ENCODE data around the gene SKP1.

SKP1 gene

GRCh38 chr5:134133188-134133994 is 43.4 kb downstream of the SKP1 start:
- no peaks in the 10 kb centered on the region for H3K27me3 ChIP-seq (ENCODE audit: control insufficient read depth, low read length)
- no peaks in the 10 kb centered on the region for H3F3A ChIP-seq (ENCODE audit: control insufficient read depth, insufficient read depth)
- peaks cover 3% of the 10 kb centered on the region; the same call in 1 of the 2 replicates for H3K36me3 ChIP-seq (ENCODE audit: control insufficient read depth, low read length)
- 0 out of 2 replicates have a peak, but pooled peaks cover 4% of the 10 kb centered on the region for H4K20me1 ChIP-seq (ENCODE audit: control insufficient read depth, insufficient read depth, low read depth, low read length)
- H3K9me3 ChIP-seq (ENCODE audit: control insufficient read depth, insufficient read depth, low read length), result no peaks in the 10 kb centered on the region
- no peak overlapping the region for H3K4me2 ChIP-seq (ENCODE audit: low read length)
- TF ChIP-seq EZH2phosphoT487 (IDR thresholded peaks at IDR 0.05; ENCODE audit: borderline replicate concordance, low read length), result no peak
- H3K27ac ChIP-seq (ENCODE audit: low read depth, low read length), result no peak overlapping the region
- H3K4me1 ChIP-seq (ENCODE audit: control insufficient read depth, low read length), result peaks cover 12% of the 10 kb centered on the region
- H3K4me3 ChIP-seq (ENCODE audit: low read length), result no peak overlapping the region
- no peaks in the 10 kb centered on the region for H3K9me2 ChIP-seq (replicated peaks; ENCODE audit: control insufficient read depth, low read length)
- H3K79me2 ChIP-seq (ENCODE audit: control insufficient read depth, low read length), result no peaks in the 10 kb centered on the region

- H3F3A ChIP-seq (ENCODE audit: control insufficient read depth, insufficient read depth), result no peaks in the 10 kb centered on the region
- 0 out of 2 replicates have a peak, but pooled peaks cover 4% of the 10 kb centered on the region for H4K20me1 ChIP-seq (ENCODE audit: control insufficient read depth, insufficient read depth, low read depth, low read length)
- TF ChIP-seq CTCF (IDR thresholded peaks at IDR 0.05; ENCODE audit: low read depth, low read length, poor library complexity, severe bottlenecking) (peak; percentile 38), EZH2phosphoT487 (IDR thresholded peaks at IDR 0.05; ENCODE audit: borderline replicate concordance, low read length) (no peak)
- H3K4me1 ChIP-seq (ENCODE audit: control insufficient read depth, low read length), result peaks cover 4% of the 10 kb centered on the region
- no peak overlapping the region for H3K4me2 ChIP-seq (ENCODE audit: low read length)
- H3K4me3 ChIP-seq (ENCODE audit: low read length), result no peak overlapping the region
- H3K9me2 ChIP-seq (replicated peaks; ENCODE audit: control insufficient read depth, low read length), result no peaks in the 10 kb centered on the region
- H3K79me2 ChIP-seq (ENCODE audit: control insufficient read depth, low read length), result no peaks in the 10 kb centered on the region
- H3K27me3 ChIP-seq (ENCODE audit: control insufficient read depth, low read length), result no peaks in the 10 kb centered on the region
- no peaks in the 10 kb centered on the region for H3K9me3 ChIP-seq (ENCODE audit: control insufficient read depth, insufficient read depth, low read length)
- H3K27ac ChIP-seq (ENCODE audit: low read depth, low read length), result no peak overlapping the region
- peaks cover 3% of the 10 kb centered on the region; the same call in 1 of the 2 replicates for H3K36me3 ChIP-seq (ENCODE audit: control insufficient read depth, low read length)
Observed at GRCh38 chr5:134132372-134133187, 44.2 kb downstream of the SKP1 start.

- no peaks in the 10 kb centered on the region for H3K79me2 ChIP-seq (ENCODE audit: control insufficient read depth, low read length)
- peaks cover 3% of the 10 kb centered on the region; the same call in 1 of the 2 replicates for H3K36me3 ChIP-seq (ENCODE audit: control insufficient read depth, low read length)
- H4K20me1 ChIP-seq (ENCODE audit: control insufficient read depth, insufficient read depth, low read depth, low read length), result 0 out of 2 replicates have a peak, but pooled peaks cover 4% of the 10 kb centered on the region
- H3K4me3 ChIP-seq (ENCODE audit: low read length), result no peak overlapping the region
- H3K4me2 ChIP-seq (ENCODE audit: low read length), result no peak overlapping the region
- no peaks in the 10 kb centered on the region for H3F3A ChIP-seq (ENCODE audit: control insufficient read depth, insufficient read depth)
- no peaks in the 10 kb centered on the region for H3K9me2 ChIP-seq (replicated peaks; ENCODE audit: control insufficient read depth, low read length)
- no peaks in the 10 kb centered on the region for H3K4me1 ChIP-seq (ENCODE audit: control insufficient read depth, low read length)
- TF ChIP-seq CTCF (IDR thresholded peaks at IDR 0.05; ENCODE audit: low read depth, low read length, poor library complexity, severe bottlenecking), result no peak
- TF ChIP-seq EZH2phosphoT487 (IDR thresholded peaks at IDR 0.05; ENCODE audit: borderline replicate concordance, low read length), result no peak
- H3K27ac ChIP-seq (ENCODE audit: low read depth, low read length), result no peak overlapping the region
- H3K27me3 ChIP-seq (ENCODE audit: control insufficient read depth, low read length), result no peaks in the 10 kb centered on the region
- H3K9me3 ChIP-seq (ENCODE audit: control insufficient read depth, insufficient read depth, low read length), result no peaks in the 10 kb centered on the region
Observed at GRCh38 chr5:134131578-134132350, 45.0 kb downstream of the SKP1 start.

Data from DOHH2 (cell line).